ENCODE results near the gene CSAD.
"Not testable (repeated sequence)": the region's sequence is repeated elsewhere in the genome, so short reads cannot be mapped to it uniquely, and the experiment has no call there.

Gene CSAD

DNA sequence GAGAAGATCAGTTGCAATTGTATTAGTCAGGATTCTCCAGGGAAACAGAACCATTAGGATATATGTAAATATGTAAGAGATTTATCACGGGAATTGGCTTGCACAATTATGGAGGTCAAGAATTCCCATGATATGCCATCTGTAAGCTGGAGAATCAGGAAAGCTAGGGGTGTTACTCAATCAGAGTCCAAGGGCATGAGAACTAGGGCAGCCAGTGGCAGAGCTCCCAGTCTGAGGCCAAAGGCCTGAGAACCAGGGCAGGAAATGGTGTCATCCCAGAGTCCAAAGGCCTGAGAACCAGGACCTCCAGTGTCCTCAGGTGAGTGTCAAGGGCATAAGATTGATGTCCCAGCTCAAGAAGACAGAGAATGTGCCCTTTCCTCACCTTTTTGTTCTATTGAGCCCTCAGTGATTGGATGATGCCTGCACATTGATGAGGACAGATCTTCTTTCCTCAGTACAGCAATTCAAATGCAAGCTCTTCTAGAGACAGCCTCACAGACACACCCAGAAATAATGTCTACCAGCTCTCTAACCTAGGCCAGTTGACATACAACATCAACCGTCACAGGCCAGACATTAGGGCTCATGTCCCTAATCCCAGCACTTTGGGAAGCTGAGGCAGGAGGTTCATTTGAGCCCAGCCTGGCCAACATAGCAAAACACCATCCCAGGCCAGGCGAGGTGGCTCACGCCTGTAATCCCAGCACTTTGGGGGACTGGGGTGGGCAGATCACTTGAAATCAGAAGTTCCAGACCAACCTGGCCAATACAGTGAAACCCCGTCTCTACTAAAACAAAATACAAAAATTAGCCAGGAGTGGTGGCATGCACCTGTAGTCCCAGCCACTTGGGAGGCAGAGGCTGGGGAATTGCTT lies 35.1 kb downstream of the CSAD start:
- no peak for DNase-seq (ENCODE audit: low read depth)

DNA sequence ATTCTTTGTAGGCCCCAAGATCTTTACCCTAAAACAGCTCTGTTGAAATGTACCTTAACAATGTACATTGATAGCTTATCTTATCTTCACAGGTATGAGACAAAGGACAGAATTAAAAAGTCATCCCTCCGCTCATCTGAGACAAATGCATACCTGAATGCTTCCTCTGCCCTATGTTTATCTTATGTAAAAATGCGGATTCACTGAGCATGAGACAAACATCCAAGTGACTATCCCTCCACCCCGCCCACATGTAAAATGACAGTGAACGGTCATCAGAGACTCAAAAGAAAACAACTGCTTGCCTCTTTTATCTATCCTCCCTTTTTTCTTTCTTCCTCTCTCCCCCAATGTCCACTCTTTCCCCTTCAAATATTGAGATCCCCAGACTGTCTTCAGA lies 37.4 kb downstream of the CSAD start:
- no peak for DNase-seq (ENCODE audit: low read depth)

DNA sequence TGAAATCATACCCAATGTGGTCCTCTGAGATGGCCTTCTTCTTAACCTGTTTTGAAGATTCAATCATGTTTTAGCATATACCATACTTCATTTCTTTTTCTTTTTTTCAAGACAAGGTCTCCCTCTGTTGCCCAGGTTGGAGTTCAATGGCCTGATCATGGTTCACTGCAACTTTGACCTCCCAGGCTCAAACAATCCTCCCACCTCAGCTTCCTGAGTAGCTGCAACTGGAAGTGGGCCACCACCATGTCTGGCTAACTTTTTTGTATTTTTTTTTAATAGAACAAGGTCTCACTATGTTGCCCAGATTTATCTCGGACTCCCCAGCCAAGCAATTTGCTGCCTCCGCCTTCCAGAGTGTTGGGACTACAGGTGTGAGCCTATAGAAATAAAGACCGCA lies 47.0 kb downstream of the CSAD start:
- no peak for DNase-seq (ENCODE audit: low read depth)

DNA sequence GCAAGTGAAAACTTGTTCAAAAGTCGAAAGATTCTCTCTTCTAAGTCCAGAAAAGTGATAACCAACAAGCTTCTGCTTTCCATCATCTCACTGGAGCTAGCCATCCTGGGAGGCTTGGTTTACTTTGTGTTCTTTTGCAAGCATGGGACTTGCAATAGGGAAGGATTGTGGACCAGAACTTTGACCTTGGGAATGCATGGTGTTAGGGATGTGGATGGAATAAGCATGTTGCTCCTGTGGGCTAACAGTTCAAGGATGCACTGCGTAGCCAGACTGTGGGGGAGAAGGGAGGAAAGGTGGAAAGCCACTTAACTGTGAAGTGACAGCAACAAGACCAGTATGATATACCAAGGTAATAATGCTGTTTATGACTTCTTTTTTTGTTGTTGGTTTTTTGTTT lies 48.9 kb downstream of the CSAD start:
- no peak for DNase-seq (ENCODE audit: low read depth)

DNA sequence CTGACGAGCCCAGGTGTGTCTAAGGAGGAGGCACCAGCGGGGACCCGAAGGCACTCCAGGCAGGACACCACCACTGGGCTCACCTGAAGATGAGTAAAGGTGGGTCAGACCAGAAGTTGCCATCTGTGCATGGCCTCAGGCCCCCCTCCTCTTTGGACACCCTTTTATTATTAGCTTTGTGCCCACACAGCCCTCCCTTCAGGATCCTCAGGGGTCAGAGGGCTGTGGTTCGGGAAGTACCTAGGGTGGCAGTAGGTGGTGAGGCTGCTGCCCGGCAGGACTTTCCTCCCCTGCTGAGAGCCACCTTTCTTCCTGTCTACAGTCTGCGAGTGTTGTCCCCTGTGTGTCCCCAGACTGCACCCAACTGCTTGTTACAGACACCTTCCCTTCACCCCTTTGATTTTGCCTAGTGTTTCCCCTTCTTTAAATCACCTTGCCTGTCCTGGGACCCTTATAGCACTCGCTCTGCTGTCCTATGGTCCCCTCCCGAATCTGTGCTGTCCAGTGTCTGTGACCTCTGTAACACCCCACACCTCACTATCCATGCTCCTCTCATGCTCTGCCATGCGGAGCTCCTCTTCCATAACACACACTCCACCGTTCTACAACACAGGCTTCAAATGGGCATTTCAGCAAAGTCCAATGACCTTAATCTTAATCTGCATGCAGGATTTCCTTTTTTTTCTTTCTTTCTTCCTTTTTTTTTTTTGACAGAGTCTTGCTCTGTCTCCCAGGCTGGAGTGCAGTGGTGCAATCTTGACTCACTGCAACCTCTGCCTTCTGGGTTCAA lies 51.8 kb downstream of the CSAD start:
- DNase-seq (ENCODE audit: low read depth), result no peak

DNA sequence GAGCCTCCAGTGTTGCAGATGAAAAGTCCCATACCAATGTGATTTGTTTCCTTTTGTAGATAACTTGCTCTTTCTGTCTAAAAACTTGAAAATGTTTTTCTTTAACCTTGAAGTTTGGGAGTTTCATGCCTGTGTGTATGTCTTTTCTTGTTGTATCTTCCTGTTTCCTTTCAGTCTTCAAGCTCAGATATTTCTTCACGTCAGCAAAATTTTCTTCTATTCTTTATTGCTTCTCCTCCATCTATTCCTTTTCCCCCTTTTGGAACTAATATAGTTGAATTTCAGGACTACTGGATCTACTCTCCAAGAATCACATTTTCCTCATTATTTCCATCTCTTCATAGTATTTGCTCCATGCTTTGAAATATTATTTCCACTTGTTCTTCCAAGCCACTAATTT lies 53.6 kb downstream of the CSAD start:
- no peak for DNase-seq (ENCODE audit: low read depth)

DNA sequence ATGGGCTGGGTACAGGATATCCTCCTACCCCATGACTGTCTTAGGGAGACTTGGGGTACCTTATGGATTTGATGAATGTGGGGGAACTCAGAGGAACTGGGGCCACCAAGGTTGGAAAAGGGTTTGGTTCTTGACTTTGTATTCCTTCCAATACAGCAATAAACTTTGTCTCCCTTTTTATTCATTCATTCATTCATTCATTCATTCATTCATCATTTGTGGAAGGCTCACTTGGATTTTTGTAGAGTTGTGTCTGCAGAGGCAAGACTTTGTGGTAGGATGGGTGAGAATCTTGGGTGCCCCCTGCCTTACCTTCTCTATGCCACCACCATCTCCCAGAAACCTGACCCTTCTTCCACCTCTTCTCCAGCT lies 56.4 kb downstream of the CSAD start:
- no peak for DNase-seq (ENCODE audit: low read depth)

DNA sequence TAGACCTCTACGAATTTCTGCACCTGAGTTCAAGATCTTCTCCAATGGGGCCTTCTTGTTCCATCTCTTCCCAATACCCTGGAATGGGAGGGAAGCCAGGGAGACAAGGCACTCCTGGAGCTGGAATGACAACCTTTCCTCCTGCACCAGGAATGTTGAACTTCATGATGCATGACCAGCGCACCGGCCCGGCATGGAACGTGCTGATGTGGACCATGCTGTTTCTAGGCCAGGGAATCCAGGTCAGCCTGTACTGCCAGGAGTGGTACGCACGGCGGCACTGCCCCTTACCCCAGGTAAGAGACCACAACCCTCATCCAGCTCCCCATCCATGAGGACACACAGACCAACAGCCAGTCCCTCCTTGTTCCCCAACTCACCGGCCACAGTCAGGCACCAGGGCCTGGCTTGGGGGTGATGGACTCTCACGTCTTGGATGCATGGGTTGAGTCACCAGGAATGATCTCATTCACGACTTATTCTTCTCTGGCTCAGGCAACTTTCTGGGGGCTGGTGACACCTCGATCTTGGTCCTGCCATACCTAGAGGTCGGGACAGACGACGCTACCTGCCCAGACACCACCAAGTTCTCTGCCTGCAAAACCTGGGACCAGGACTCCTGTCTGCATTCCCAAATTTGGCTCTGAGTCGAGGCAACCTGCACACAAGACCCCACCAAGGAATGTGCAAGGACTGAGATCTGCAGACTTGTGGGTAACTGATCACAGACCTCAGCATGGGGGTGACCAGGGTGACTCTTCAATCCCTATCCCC lies 57.0 kb downstream of the CSAD start:
- no peak for DNase-seq (ENCODE audit: low read depth)

DNA sequence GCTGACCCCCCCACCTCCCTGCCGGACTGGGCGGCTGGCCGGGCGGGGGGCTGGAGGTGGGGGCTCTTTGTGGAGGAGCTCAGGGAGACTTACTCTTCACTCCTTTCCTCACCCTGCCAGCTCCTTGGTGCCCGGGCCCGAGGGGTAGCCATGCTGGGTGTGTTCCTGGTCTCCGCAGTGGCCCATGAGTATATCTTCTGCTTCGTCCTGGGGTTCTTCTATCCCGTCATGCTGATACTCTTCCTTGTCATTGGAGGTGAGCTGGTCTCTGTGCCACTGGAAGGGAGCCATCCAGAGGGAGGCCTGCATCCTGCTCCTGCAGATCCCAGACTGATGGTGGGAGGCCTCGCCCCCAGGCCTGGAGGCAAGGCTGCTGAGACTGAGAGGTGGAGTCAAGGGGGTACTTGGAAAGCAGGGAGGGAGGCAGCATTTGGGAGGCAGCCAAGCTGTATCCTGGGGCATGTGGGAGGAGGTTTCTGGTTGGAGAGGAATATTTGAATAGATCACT lies 57.7 kb downstream of the CSAD start:
- DNase-seq (ENCODE audit: low read depth), result no peak

DNA sequence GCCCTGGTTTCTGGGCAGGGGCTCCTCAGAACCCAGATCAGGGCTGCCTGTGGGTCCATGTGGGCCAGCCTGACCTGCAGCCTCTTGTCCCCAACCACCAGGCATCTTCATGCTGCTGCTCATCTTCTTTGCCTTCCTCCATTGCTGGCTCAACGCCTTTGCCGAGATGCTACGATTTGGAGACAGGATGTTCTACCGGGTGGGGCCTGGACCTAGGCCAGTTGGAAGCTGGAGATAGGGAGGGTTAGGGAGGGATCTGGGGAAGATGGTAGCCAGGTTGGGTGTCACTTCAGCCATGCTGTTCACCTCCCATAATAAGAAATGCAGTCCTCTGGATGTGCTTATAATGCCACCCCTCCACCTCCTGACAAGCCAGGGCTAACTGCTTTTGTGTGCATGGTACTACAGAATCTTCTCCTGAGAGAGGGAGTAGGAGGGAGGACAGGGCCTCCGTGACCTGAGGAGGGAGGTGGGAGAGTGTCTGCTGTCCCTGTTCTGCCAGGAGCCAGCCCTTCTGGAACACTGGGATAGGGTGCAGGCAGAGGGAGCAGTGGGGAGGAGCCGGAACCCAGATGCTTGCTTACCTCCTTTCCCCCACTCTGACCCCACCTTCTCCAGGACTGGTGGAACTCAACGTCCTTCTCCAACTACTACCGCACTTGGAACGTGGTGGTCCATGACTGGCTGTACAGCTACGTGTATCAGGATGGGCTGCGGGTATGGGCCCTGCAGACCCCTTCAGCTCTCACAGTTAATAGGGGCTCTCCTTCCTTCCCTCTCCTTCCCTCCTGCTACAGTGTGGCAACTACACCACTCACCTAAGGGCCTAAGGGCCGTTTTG lies 59.8 kb downstream of the CSAD start:
- no peak for DNase-seq (ENCODE audit: low read depth)

DNA sequence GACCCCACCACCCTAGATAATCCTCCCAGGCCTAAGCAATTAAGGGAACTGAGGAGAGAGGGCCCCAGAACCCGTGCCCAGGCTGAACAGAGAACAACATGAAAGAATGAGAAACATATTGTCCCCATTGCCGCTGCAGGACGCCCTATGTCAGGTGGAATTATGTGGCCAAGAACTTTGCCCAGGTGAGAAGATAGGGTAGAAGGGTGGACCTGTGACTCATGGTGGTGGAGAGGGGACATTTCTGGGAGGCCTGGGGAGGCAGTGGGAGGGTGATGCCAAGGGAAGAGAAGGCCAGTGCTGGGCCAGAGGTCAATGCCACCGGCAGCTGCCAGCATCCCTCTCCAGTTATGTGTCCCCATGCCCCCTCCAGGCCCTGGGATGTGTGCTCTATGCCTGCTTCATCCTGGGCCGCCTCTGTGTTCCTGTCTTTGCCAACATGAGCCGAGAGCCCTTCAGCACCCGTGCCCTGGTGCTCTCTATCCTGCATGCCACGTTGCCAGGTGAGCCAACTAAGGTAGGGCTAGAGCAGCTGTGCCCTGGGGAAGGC lies 61.9 kb downstream of the CSAD start:
- no peak for DNase-seq (ENCODE audit: low read depth)

DNA sequence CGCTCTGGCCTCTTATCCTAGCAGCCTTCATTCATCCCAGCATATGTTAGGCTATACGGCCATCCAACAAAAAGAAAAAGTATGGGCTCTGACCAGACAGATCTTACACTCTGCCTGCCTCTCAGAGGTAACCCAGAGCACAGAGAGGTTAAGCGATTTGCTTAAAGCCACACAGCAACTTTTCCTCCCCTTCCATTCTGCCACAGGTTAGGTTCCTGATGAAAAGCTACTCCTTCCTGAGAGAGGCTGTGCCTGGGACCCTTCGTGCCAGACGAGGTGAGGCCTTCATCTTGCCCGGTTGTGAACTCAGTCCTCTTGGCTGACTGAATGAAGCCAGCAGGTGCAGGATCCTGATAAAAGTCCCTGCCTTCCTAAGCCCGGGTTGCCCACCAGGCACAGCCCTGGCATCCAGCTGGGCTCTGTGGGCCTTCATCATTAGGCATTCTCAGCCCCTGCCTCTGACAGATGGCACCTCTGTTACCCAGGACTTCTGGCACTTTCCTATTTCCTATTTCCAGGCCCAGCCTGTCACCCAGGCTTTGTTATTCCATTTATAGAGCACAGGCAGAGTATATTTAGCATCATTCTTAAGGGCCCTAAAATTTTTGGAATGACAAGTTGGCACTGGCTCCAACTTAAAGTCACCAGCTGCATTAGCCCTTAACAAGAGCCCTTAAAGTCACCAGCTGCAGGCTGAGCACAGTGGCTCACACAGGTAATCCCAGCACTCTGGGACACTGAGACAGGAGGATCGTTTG lies 64.7 kb downstream of the CSAD start:
- DNase-seq (ENCODE audit: low read depth), result no peak

DNA sequence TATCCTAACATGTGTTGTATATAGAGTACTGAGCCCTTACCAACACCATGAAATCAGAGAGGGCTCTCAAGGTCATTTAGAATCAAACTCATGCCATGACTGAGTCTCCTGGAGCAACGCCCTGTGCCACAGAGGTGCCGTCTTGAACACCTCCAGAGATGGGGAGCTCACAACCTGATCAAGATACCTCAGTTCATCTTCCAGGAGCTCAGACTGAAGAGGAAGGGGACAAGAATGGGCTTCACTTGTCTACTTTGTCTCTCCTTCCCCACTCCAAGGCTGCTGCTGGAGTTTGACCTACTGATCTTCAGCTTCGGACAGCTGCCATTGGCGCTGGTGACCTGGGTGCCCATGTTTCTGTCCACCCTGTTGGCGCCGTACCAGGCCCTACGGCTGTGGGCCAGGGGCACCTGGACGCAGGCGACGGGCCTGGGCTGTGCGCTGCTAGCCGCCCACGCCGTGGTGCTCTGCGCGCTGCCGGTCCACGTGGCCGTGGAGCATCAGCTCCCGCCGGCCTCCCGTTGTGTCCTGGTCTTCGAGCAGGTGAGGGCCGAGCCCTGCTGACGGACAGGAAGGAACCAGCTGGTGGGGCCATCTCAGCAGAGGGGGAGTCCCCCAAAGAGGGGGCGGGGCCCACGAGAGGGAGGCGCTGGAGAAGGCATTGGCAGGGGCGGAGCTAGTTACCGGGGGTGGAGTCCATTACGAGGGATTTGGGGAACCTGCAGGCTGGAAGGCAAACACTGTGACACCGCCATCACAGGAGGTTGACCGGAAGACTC lies 65.4 kb downstream of the CSAD start:
- no peak for DNase-seq (ENCODE audit: low read depth)

DNA sequence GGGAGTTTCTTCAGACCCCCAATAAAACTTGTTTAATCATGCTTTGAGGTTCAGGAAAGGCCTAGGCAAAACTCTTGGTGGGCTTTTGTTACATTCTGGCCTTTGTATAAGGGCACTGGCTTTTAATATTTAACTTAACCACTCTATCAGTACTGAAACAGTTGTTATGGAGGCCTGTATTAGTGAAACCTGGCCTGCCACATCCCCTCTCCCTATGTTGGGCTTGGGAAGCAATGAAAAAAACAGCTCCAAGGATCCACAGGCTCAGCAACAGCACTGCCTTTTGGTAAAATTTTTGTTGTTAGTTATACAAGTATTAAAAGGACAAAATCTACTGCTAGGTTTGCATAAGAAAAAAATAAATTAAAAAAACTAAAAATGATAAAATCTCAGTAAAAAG lies 66.8 kb downstream of the CSAD start:
- DNase-seq (ENCODE audit: low read depth), result no peak

DNA sequence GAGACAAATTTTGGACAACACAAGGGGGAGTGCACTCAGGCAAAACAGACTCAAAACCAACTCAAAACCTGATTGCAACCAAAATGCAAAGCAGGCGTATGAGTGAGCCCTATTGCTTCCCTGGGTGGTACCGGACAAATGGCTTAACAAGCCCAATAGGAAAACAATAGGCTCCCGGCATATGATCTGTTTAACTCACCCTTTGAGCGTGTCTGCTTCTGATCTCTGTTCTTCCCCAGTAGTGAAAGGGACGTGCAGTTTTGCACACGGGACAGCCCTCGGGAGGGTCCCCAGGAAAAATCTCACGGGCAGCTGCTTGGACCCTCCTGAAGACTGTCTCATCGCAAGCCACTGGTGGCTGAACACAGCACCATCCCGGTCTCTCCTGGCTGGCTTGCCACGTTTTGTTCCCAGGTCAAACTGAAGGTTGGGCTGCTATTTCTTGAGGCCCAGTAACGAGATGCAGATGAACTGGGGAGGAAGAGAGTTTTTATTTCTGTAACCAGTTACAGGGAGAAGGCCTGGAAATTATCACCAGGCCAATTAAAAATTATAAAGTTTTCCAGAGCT lies 67.5 kb downstream of the CSAD start:
- no peak for DNase-seq (ENCODE audit: low read depth)

DNA sequence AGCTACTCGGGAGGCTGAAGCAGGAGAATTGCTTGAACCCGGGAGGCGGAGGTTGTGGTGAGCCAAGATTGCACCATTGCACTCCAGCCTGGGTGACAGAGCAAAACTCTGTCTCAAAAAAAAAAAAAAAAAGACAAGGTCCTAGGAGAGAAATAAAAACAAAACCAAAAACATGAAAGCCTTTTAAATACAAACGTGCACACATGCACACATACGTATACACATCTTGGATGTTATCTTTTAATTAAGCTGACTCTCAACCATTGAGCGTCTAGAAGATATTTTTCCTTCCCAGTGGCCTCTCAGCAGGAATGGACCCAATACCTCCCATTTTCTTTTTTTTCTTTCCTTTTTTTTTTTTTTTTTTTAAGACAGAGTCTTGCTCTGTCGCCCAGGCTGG lies 68.3 kb downstream of the CSAD start:
- DNase-seq (ENCODE audit: low read depth), result not testable (repeated sequence)
